Eye (tissue), 1 donor: ENCODE measurements around the gene TP53BP2.
"Not testable (repeated sequence)": the region's sequence is repeated elsewhere in the genome, so short reads cannot be mapped to it uniquely, and the experiment has no call there.

ENCODE experiments used
- DNase-seq: peaks from one replicate; pipeline ENCODE4 v3.0.0-alpha.2; 2015

The TP53BP2 gene

GRCh38 chr1:223756806-223757700 lies 88.7 kb downstream of the TP53BP2 start:
- DNase-seq: no peak

- DNase-seq: no peak
These were observed 89.6 kb downstream of the TP53BP2 start for GRCh38 chr1:223755992-223756775.

- DNase-seq: no peak
These were observed 90.3 kb downstream of the TP53BP2 start for GRCh38 chr1:223755432-223755792.

GRCh38 chr1:223754681-223755431 lies 90.9 kb downstream of the TP53BP2 start:
- no peak for DNase-seq

GRCh38 chr1:223752721-223753515 lies 92.8 kb downstream of the TP53BP2 start:
- DNase-seq: no peak

GRCh38 chr1:223751696-223752095 lies 94.1 kb downstream of the TP53BP2 start:
- DNase-seq: no peak

- DNase-seq: no peak
These were observed 94.8 kb downstream of the TP53BP2 start for GRCh38 chr1:223750730-223751570.

- peak; percentile 88 for DNase-seq
These were observed 96.7 kb downstream of the TP53BP2 start for GRCh38 chr1:223748773-223749733.

GRCh38 chr1:223748405-223748772 lies 97.4 kb downstream of the TP53BP2 start:
- no peak for DNase-seq

GRCh38 chr1:223747838-223748335 lies 97.9 kb downstream of the TP53BP2 start:
- no peak for DNase-seq

GRCh38 chr1:223745731-223746130 lies 100.0 kb downstream of the TP53BP2 start:
- DNase-seq: no peak

GRCh38 chr1:223742856-223743517 lies 102.8 kb downstream of the TP53BP2 start:
- no peak for DNase-seq

GRCh38 chr1:223741861-223742260 lies 103.9 kb downstream of the TP53BP2 start:
- no peak for DNase-seq

GRCh38 chr1:223740038-223740736 lies 105.6 kb downstream of the TP53BP2 start:
- DNase-seq: not testable (repeated sequence)

GRCh38 chr1:223739366-223740037 lies 106.2 kb downstream of the TP53BP2 start:
- no peak for DNase-seq

- DNase-seq: no peak
These were observed 107.0 kb downstream of the TP53BP2 start for GRCh38 chr1:223738465-223739365.

GRCh38 chr1:223737342-223737741 lies 108.4 kb downstream of the TP53BP2 start:
- no peak for DNase-seq
